ENCODE results near the gene UGT1A5. TPM values are rescaled to one million over a fixed set of nuclear protein-coding genes. Genes with fewer than 3 reads are reported as not detected.

UGT1A5 gene
- total and polyA plus RNA-seq, 2 experiments from 2014 or later: not detected

GRCh38 chr2:233780771-233781170 lies 68.1 kb downstream of the UGT1A5 start (continued):
- no peak for TF ChIP-seq ZNF462 (CRISPR knock-in tag; IDR thresholded peaks at IDR 0.05)
- TF ChIP-seq ZNF331 (CRISPR knock-in tag; IDR thresholded peaks at IDR 0.05; ENCODE audit: low read depth): no peak

GRCh38 chr2:233789554-233789953 lies 76.8 kb downstream of the UGT1A5 start:
- no peaks in the 10 kb centered on the region for H3K9me2 ChIP-seq (ENCODE audit: insufficient read depth)
- H3K4me2 ChIP-seq: no peak overlapping the region
- Mint-ChIP-seq H3K4me3 (no peak overlapping the region), H3K4me1 (no peaks in the 10 kb centered on the region; the same call in 2 of the 3 replicates), H3K36me3 (ENCODE audit: low read depth) (no peaks in the 10 kb centered on the region; the same call in 2 of the 3 replicates), H3K27ac (no peak overlapping the region), H3K9me3 (peaks cover 12% of the 10 kb centered on the region; the same call in 2 of the 3 replicates), H3K27me3 (ENCODE audit: insufficient read depth, low read depth, poor library complexity) (peaks cover 11% of the 10 kb centered on the region)
- H3F3A ChIP-seq (replicated peaks; ENCODE audit: low read depth): no peaks in the 10 kb centered on the region
- no peaks in the 10 kb centered on the region for H3K27me3 ChIP-seq (ENCODE audit: insufficient read depth)
- TF ChIP-seq ETS1 (IDR thresholded peaks at IDR 0.05) (no peak), STAT1 (IDR thresholded peaks at IDR 0.05; ENCODE audit: unreplicated experiment) (no peak), EZH2 (IDR thresholded peaks at IDR 0.05; ENCODE audit: low read depth, unreplicated experiment) (no peak), CREB1 (CRISPR knock-in tag; IDR thresholded peaks at IDR 0.05; ENCODE audit: low read depth) (no peak), NANOG (IDR thresholded peaks at IDR 0.05; ENCODE audit: borderline replicate concordance) (no peak)
- DNase-seq (ENCODE audit: low spot score) (no peak), ATAC-seq (no peak)
- no peaks in the 10 kb centered on the region for H4K20me1 ChIP-seq (replicated peaks; ENCODE audit: insufficient read depth)
- no peak overlapping the region for H2AFZ ChIP-seq
- H3K79me2 ChIP-seq (replicated peaks; ENCODE audit: insufficient read depth): no peaks in the 10 kb centered on the region
- H3K4me3 ChIP-seq: no peak overlapping the region
- H3K36me3 ChIP-seq (ENCODE audit: insufficient read depth): no peaks in the 10 kb centered on the region
- no peaks in the 10 kb centered on the region for H3K4me1 ChIP-seq (ENCODE audit: insufficient read depth)
- no peak overlapping the region for H3K27ac ChIP-seq (ENCODE audit: low read depth)

Measured in GM23338 (cell line).